MCF 10A (cell line): ENCODE data around the gene PRR35. TPM values are rescaled to one million over a fixed set of nuclear protein-coding genes. Genes with fewer than 3 reads are reported as not detected.

Experiments
- BruUV-seq: library from RNA; stranded (reverse); fragments of 400-500 nt; replicated peaks from 2 replicates; lab custom pipeline; 2021; lab: Mats Ljungman, UMichigan
- CTCF ChIA-PET: fragments of 300-600 bp; sonication (Branson Sonifier 250); formaldehyde crosslinking; extraction: SDS; loops from one replicate; lab custom pipeline; 2021; ENCODE audit warnings: antibody characterized with exemption, inconsistent platforms; lab: Yijun Ruan, JAX
- POLR2A ChIA-PET: fragments of 300-600, 350-650 bp; sonication (Branson Sonifier 250); formaldehyde crosslinking; extraction: SDS; loops from one replicate; lab custom pipeline; 2020; ENCODE audit warnings: antibody characterized with exemption, inconsistent platforms; lab: Yijun Ruan, JAX
- DNase-seq: peaks from one replicate; pipeline ENCODE4 v3.0.0-alpha.2; 2018; ENCODE audit not compliant: unreplicated experiment
- H3K27ac Mint-ChIP-seq: one replicate; pipeline ENCODE4 v1.8.0; 2022; ENCODE audit warnings: mild to moderate bottlenecking, low read depth, mixed read lengths; ENCODE audit not compliant: unreplicated experiment
- H3K27me3 Mint-ChIP-seq: one replicate; pipeline ENCODE4 v1.8.0; 2022; ENCODE audit warnings: mixed read lengths; ENCODE audit not compliant: insufficient read depth, unreplicated experiment
- H3K36me3 Mint-ChIP-seq: one replicate; pipeline ENCODE4 v1.8.0; 2022; ENCODE audit warnings: mild to moderate bottlenecking, moderate library complexity, mixed read lengths; ENCODE audit not compliant: insufficient read depth, unreplicated experiment
- H3K4me1 Mint-ChIP-seq: one replicate; pipeline ENCODE4 v1.8.0; 2022; ENCODE audit warnings: mixed read lengths; ENCODE audit not compliant: insufficient read depth, unreplicated experiment
- H3K4me3 Mint-ChIP-seq: one replicate; pipeline ENCODE4 v1.8.0; 2022; ENCODE audit warnings: mild to moderate bottlenecking, moderate library complexity, mixed read lengths; ENCODE audit not compliant: unreplicated experiment
- H3K9me3 Mint-ChIP-seq: one replicate; pipeline ENCODE4 v1.8.0; 2022; ENCODE audit warnings: mixed read lengths; ENCODE audit not compliant: unreplicated experiment
- CTCF ChIP-seq: fragments of 200-600 bp; IDR thresholded peaks from one replicate; pipeline ENCODE4 v1.8.0; 2022; ENCODE audit warnings: antibody characterized with exemption, mild to moderate bottlenecking; ENCODE audit not compliant: unreplicated experiment
- intact Hi-C: fragments of 100-400 bp; cut with micrococcal nuclease; formaldehyde crosslinking; loops from 2 replicates; pipeline ENCODE4 v1.14.1; 2022
- total RNA-seq: library from RNA; stranded (reverse); gene quantifications from 2 replicates; pipeline ENCODE4 v1.2.3, GENCODE V29; 2022

The PRR35 gene
- total RNA-seq, 1 experiment from 2014 or later = not detected

- H3K4me3 Mint-ChIP-seq = peak overlapping the region; percentile 91
- POLR2A ChIA-PET = interaction anchor here (0.6 to 5.7 kb wide), 12 partner anchors 10 to 1571 kb away, joined by 3 to 88 read pairs (median 3); partner anchors contain the start of genes CAPN15, METTL26, RAB11FIP3 and WDR24
- peak overlapping the region; percentile 70 for H3K27ac Mint-ChIP-seq
- CTCF ChIA-PET = interaction anchor here (0.6 to 1.1 kb wide), 5 partner anchors 33 to 77 kb away, joined by 3 to 5 read pairs (median 3); partner anchors contain the start of gene RHOT2
- BruUV-seq = no TSS peak
- peaks cover 42% of the 10 kb centered on the region for H3K4me1 Mint-ChIP-seq
- peaks cover 54% of the 10 kb centered on the region for H3K36me3 Mint-ChIP-seq
- no peaks in the 10 kb centered on the region for H3K27me3 Mint-ChIP-seq
- no peak for TF ChIP-seq CTCF
- DNase-seq = no peak
- intact Hi-C loops = no loop called here
- no peaks in the 10 kb centered on the region for H3K9me3 Mint-ChIP-seq
Observed at GRCh38 chr16:590815-591200, 30.6 kb downstream of the PRR35 start.

GRCh38 chr16:591231-591630 is 31.0 kb downstream of the PRR35 start:
- CTCF ChIA-PET = interaction anchor here (1.0 to 1.2 kb wide), 4 partner anchors 53 to 77 kb away, joined by 3 to 7 read pairs (median 3); partner anchors contain the start of gene RHOT2
- Mint-ChIP-seq H3K27me3 (no peaks in the 10 kb centered on the region), H3K4me3 (peak overlapping the region; percentile 91), H3K4me1 (peaks cover 46% of the 10 kb centered on the region), H3K9me3 (no peaks in the 10 kb centered on the region), H3K27ac (peak overlapping the region; percentile 70), H3K36me3 (peaks cover 58% of the 10 kb centered on the region)
- intact Hi-C loops = no loop called here
- no peak for TF ChIP-seq CTCF
- BruUV-seq = no TSS peak
- DNase-seq = no peak
- POLR2A ChIA-PET = interaction anchor here (1.1 to 5.7 kb wide), 4 partner anchors 31 to 128 kb away, joined by 4 to 88 read pairs (median 46); partner anchors contain the start of gene METTL26

GRCh38 chr16:591892-592517 is 31.8 kb downstream of the PRR35 start:
- DNase-seq = no peak
- intact Hi-C loops = loop anchor here (2.0 kb wide), 1 partner anchor 45 kb away; the partner anchor contains the start of gene METTL26
- Mint-ChIP-seq H3K36me3 (peaks cover 63% of the 10 kb centered on the region), H3K9me3 (no peaks in the 10 kb centered on the region), H3K27me3 (no peaks in the 10 kb centered on the region), H3K4me1 (peaks cover 54% of the 10 kb centered on the region), H3K27ac (peak overlapping the region; percentile 59), H3K4me3 (peak overlapping the region; percentile 91)
- ChIA-PET CTCF (interaction anchor here (0.6 to 1.8 kb wide), 8 partner anchors 18 to 68 kb away, joined by 3 to 18 read pairs (median 4); no protein-coding TSS in a partner anchor), POLR2A (interaction anchor here (0.9 to 5.7 kb wide), 15 partner anchors 10 to 539 kb away, joined by 3 to 88 read pairs (median 11); partner anchors contain the start of genes CAPN15, MCRIP2, METTL26 and POLR3K)
- TF ChIP-seq CTCF = no peak
- no TSS peak for BruUV-seq
